HL-60 (cell line): ENCODE data around the gene SPATA1.

Source experiments
- CTCF ChIP-seq: IDR thresholded peaks from one replicate; pipeline ENCODE4 v1.5.1; 2011; ENCODE audit warnings: low read length, control low read depth, inconsistent platforms; ENCODE audit not compliant: insufficient read depth
- POLR2AphosphoS5 ChIP-seq: IDR thresholded peaks from 2 replicates; pipeline ENCODE4 v1.6.1; 2012; ENCODE audit warnings: low read depth
- REST ChIP-seq: IDR thresholded peaks from 2 replicates; pipeline ENCODE4 v1.6.1; 2012; ENCODE audit warnings: low read depth; ENCODE audit not compliant: insufficient replicate concordance

- TF ChIP-seq CTCF (no peak), POLR2AphosphoS5 (no peak; the same call in 1 of the 2 replicates), REST (no peak)
Observed at GRCh38 chr1:84505493-84506001, 639 bp upstream of the SPATA1 start.
